Left ventricle myocardium inferior (tissue), 1 donor: ENCODE measurements around the gene PRCD. TPM values are rescaled to one million over a fixed set of nuclear protein-coding genes. Genes with fewer than 3 reads are reported as not detected.

ENCODE experiments used
- DNase-seq: peaks from one replicate; pipeline ENCODE4 v3.0.0-alpha.2; 2020
- H3K27ac ChIP-seq: fragments of 200-600 bp; replicated peaks from 2 replicates; pipeline ENCODE4 v1.8.0; 2021
- H3K27me3 ChIP-seq: fragments of 200-600 bp; 2 replicates; pipeline ENCODE4 v1.8.0; 2021; ENCODE audit warnings: low read depth
- H3K36me3 ChIP-seq: fragments of 200-600 bp; 2 replicates; pipeline ENCODE4 v1.8.0; 2021
- H3K4me1 ChIP-seq: fragments of 200-600 bp; 2 replicates; pipeline ENCODE4 v1.8.0; 2021
- H3K4me3 ChIP-seq: fragments of 200-600 bp; 2 replicates; pipeline ENCODE4 v1.8.0; 2021; ENCODE audit warnings: mild to moderate bottlenecking, moderate library complexity
- H3K9me3 ChIP-seq: fragments of 200-600 bp; replicated peaks from 2 replicates; pipeline ENCODE4 v1.8.0; 2021
- intact Hi-C: fragments of 100-400 bp; cut with micrococcal nuclease; formaldehyde crosslinking; loops from one replicate; pipeline ENCODE4 v1.11.0; 2022
- total RNA-seq: library from RNA; stranded (reverse); fragmentation: NEBNext Ultra II Directional; extraction: Animal tissue kit (Norgen Biotek cat#: 25700); gene quantifications from one replicate; pipeline ENCODE4 v1.2.1, GENCODE V29; 2021
- TF ChIP-seq, protein P1 (sequence below): fragments of 200-600 bp; IDR thresholded peaks from 2 replicates; pipeline ENCODE4 v1.8.0; 2021; ENCODE audit warnings: antibody characterized with exemption, mild to moderate bottlenecking, borderline replicate concordance
- donor health status: DM: no; HTN: yes; CAD: no; lungs with severe emphysema.

Gene PRCD
- total RNA-seq, 1 donor from 2014 or later, result 3.9 TPM

DNA sequence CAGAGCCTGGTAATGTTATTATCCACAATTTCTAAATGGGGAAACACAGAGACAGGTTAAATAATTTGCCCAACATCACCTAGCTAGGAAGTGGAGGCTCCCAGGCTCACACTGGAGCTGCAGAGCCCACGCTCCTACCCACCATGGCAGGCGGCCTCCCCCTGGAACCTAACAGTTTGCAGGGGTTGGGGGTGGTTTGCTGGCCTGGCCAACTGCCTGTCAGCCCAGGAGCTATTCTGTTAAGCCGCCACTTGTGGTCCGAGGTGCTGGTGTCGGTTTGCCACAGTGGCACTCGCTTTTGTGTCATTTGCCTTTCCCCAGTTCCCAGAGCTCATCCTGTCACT is 3.6 kb downstream of the PRCD start:
- intact Hi-C loops, result no loop called here
- H3K27me3 ChIP-seq, result peaks cover 3% of the 10 kb centered on the region
- H3K4me1 ChIP-seq, result peaks cover 92% of the 10 kb centered on the region
- H3K27ac ChIP-seq, result peak overlapping the region; percentile 94
- H3K4me3 ChIP-seq, result peak overlapping the region; percentile 47
- H3K36me3 ChIP-seq, result no peaks in the 10 kb centered on the region
- DNase-seq, result peak; percentile 21
- TF ChIP-seq, protein P1, sequence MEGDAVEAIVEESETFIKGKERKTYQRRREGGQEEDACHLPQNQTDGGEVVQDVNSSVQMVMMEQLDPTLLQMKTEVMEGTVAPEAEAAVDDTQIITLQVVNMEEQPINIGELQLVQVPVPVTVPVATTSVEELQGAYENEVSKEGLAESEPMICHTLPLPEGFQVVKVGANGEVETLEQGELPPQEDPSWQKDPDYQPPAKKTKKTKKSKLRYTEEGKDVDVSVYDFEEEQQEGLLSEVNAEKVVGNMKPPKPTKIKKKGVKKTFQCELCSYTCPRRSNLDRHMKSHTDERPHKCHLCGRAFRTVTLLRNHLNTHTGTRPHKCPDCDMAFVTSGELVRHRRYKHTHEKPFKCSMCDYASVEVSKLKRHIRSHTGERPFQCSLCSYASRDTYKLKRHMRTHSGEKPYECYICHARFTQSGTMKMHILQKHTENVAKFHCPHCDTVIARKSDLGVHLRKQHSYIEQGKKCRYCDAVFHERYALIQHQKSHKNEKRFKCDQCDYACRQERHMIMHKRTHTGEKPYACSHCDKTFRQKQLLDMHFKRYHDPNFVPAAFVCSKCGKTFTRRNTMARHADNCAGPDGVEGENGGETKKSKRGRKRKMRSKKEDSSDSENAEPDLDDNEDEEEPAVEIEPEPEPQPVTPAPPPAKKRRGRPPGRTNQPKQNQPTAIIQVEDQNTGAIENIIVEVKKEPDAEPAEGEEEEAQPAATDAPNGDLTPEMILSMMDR, result no peak
- no peaks in the 10 kb centered on the region for H3K9me3 ChIP-seq

DNA sequence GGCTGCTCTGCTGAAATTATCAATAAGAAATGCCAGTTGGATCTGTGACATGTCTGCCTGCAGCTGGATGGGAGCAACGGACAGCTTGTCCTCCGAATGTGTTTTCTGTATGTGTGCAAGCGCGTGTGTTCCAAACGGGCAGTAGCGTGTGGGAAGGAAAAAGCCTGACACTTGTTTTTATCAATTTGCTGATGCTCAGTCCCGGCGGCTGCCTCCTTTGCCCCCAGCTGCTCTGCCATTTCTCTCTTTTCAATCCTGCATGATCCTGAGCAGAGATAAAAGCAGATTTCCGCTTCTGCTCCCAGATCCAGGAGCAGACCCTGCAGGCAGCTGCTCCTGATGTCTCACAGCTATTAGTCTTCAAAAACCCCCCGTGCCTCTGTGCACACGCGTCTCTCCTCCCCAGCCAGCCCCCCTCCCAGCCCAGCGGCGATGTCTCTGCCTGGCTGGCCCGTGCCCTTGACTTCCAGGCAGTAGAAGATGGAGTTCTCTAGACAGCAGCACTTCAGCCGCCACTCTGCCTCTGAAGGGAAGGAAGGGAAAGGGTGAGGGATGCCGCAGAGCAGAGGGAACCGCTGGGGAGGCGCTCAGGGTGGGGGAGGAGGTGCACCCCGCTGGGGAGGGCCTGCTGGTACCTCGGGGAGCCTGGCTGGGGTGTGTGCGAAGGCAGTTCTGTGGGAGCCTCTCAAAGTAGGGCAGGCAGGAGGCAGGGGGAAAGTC is 4.1 kb downstream of the PRCD start:
- DNase-seq, result no peak
- intact Hi-C loops, result no loop called here
- Histone ChIP-seq H3K4me3 (peak overlapping the region; percentile 47), H3K27me3 (no peaks in the 10 kb centered on the region), H3K9me3 (no peaks in the 10 kb centered on the region), H3K4me1 (peaks cover 87% of the 10 kb centered on the region), H3K36me3 (no peaks in the 10 kb centered on the region), H3K27ac (peak overlapping the region; percentile 94)
- TF ChIP-seq, protein P1, result no peak

DNA sequence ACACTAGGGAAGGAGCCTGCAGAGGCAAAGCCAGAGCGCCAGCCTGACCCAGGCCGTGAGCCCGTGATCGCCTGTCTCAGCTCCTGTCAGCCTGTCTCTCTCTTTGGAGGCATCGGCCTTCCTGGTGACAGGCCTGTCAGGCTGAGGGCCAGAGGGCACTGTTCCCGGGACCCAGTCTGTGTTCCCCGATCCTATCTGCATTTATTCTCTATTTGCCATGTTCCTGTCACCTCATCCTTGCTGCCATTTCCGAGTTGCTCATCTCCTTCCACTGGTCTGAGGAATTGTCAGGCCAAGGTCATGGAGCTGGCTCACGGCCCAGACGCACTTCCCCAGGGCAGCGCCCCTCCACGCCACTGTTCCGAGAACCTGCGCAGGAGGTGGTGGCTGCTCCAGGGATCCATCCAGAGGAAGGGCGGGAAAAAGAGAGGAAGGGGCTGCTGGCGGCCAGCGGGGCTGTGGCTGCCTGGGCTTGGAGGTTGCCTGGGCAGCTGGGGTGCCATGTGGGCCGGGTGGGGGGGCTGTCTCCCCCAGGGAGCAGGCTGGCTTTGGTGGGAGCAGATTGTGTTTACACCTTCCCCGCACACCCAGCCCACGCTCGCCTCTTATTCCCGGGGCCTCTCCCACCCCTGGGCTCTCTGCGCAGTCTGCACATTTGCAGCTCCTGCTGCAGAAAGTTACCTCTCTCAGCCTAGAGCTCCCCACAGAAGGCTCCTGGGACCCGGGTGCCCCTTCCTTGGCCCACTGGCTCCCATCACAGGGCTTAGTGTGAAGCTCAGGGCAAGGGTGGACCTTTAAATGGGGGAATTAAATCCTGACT is 4.9 kb downstream of the PRCD start:
- intact Hi-C loops, result no loop called here
- H3K4me3 ChIP-seq, result peak overlapping the region; percentile 47
- TF ChIP-seq, protein P1, result no peak
- no peaks in the 10 kb centered on the region for H3K36me3 ChIP-seq
- H3K27ac ChIP-seq, result peak overlapping the region; percentile 94
- peak; percentile 74 for DNase-seq
- H3K27me3 ChIP-seq, result no peaks in the 10 kb centered on the region
- no peaks in the 10 kb centered on the region for H3K9me3 ChIP-seq
- peaks cover 80% of the 10 kb centered on the region for H3K4me1 ChIP-seq

DNA sequence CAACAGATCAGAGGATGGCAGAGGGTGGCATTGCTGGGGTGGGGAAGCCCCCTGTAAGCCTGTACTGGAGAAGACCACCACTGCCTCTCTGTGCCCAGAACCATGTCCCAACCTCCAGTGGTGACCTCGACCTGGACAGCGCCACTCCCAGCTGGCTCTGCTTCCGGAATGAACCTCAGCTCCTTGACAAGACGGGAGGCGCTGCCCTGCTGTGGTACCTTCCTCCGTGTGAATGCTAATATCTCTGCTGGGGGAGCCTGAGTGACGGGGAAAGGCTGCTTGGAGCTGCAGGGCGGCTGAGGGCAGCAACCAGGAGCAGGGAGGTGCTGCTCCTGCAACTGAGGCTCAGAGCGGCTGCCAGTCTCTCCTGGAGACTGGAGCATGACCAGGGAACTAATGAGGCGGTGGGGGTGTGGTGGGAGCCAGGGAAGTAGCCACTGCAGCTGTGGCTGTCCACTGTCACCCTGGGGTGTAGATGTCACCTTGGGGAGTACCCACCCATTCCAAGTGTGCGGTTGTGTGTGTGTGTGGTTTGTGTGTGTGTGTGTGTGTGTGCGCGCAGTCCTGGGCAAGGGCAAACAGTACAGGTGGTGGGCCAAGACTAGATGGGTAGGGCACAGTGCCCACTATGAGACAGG is 6.2 kb downstream of the PRCD start:
- Histone ChIP-seq H3K4me3 (no peak overlapping the region), H3K36me3 (no peaks in the 10 kb centered on the region), H3K27ac (peak overlapping the region; percentile 94), H3K9me3 (no peaks in the 10 kb centered on the region), H3K4me1 (peaks cover 75% of the 10 kb centered on the region), H3K27me3 (no peaks in the 10 kb centered on the region)
- TF ChIP-seq, protein P1, result no peak
- peak; percentile 14 for DNase-seq
- intact Hi-C loops, result loop anchor here (2.0 kb wide), 1 partner anchor 21 kb away; no protein-coding TSS in a partner anchor

DNA sequence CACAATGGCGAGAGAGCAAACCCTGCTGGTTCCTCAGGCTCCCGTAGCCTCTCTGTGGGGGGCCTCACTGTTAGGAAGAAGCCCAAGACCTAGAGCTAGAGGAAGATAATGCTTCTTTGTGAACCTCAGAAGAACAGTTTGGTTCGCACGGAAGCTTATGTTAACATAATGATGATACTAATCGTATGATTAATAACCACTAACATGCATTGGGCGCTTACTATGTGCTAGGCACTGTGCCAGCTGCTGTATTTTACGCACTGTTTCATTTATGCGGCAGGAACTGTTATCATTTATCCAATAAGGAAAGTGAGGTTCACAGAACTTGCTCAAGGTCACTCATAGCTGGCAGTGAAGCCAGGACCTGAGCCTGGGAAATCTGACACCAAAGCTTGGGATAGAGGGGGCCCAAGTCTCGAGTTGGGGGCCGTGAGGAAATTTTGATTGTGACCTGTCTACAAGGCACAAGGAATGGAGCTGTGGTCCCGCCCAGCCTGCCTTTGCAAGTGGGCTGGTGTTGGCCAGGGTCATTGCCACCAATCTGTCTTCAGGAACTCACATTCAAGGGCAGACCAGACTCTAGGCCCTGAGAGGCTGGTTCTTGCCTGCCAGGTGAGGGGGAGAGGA is 6.8 kb downstream of the PRCD start:
- intact Hi-C loops, result loop anchor here (2.0 kb wide), 1 partner anchor 22 kb away; no protein-coding TSS in a partner anchor
- peaks cover 74% of the 10 kb centered on the region for H3K4me1 ChIP-seq
- H3K27ac ChIP-seq, result peak overlapping the region; percentile 94
- H3K36me3 ChIP-seq, result no peaks in the 10 kb centered on the region
- TF ChIP-seq, protein P1, result no peak
- H3K9me3 ChIP-seq, result no peaks in the 10 kb centered on the region
- DNase-seq, result no peak
- no peaks in the 10 kb centered on the region for H3K27me3 ChIP-seq
- no peak overlapping the region for H3K4me3 ChIP-seq
